T-cell (primary cell): ENCODE data around the gene U2AF2. TPM values are rescaled to one million over a fixed set of nuclear protein-coding genes. Genes with fewer than 3 reads are reported as not detected.

Source experiments
- ATAC-seq, 4 experiments: fragments of 200-7000 bp in 3 of 4; fragments of 150-1000 bp in 1 of 4; cut with Tn5 transposase; replicated peaks in 1 of 4; 1 replicate in 3 of 4; 2 replicates in 1 of 4; pipeline ENCODE4 v1.10.0; 2021; ENCODE audit warnings: moderate library complexity in 3 of 4, mild to moderate bottlenecking in 2 of 4, moderate number of reproducible peaks in 1 of 4
- CTCF ChIA-PET, 2 donors: fragments of 300-600 bp; sonication (Branson Sonifier 250); formaldehyde crosslinking; loops; one replicate each; lab custom pipeline; 2022; ENCODE audit warnings: antibody characterized with exemption in 2 of 2; lab: Charles Lee
- POLR2A ChIA-PET, 2 donors: fragments of 300-600 bp; sonication (Branson Sonifier 250); formaldehyde crosslinking; loops; one replicate each; lab custom pipeline; 2022; ENCODE audit warnings: antibody characterized with exemption in 2 of 2; lab: Charles Lee
- DNase-seq, 35 experiments: peaks; one replicate each; pipeline versions ENCODE4 v3.0.0 to v3.0.0-alpha.2; 2013 to 2023
- H3K27ac ChIP-seq: one replicate; pipeline ENCODE4 v1.5.1; 2013; ENCODE audit warnings: low read length
- H3K27me3 ChIP-seq, 2 experiments: replicated peaks in 1 of 2; 1 replicate in 1 of 2; 2 replicates in 1 of 2; pipeline versions ENCODE4 v1.6.1 to v1.7.0; 2013; ENCODE audit warnings: low read length in 1 of 2, mixed read lengths in 1 of 2; ENCODE audit not compliant: control insufficient read depth in 2 of 2, insufficient read depth in 2 of 2; ENCODE audit errors: extremely low read depth in 1 of 2
- H3K36me3 ChIP-seq, 2 donors: 1 replicate in 1 of 2; 2 replicates in 1 of 2; pipeline versions ENCODE4 v1.6.1 to v1.7.0; 2013; ENCODE audit warnings: low read length in 1 of 2; ENCODE audit not compliant: control insufficient read depth in 2 of 2, insufficient read depth in 1 of 2; ENCODE audit errors: extremely low read depth in 1 of 2
- H3K4me1 ChIP-seq, 2 experiments: 1 replicate in 1 of 2; 2 replicates in 1 of 2; pipeline versions ENCODE4 v1.6.1 to v1.7.0; 2013; ENCODE audit warnings: low read length in 2 of 2, mixed read lengths in 1 of 2; ENCODE audit not compliant: insufficient read depth in 2 of 2, control insufficient read depth in 1 of 2; ENCODE audit errors: extremely low read depth in 1 of 2
- H3K4me3 ChIP-seq, 2 donors: 1 replicate in 1 of 2; 2 replicates in 1 of 2; pipeline versions ENCODE4 v1.5.1 to v1.7.0; 2013; ENCODE audit warnings: mild to moderate bottlenecking in 2 of 2, low read length in 1 of 2, moderate library complexity in 1 of 2; ENCODE audit not compliant: control insufficient read depth in 1 of 2; ENCODE audit errors: extremely low read depth in 1 of 2
- H3K9me3 ChIP-seq: 2 replicates; pipeline ENCODE4 v1.7.0; 2013
- H3K27ac Mint-ChIP-seq, 2 donors: one replicate each; pipeline ENCODE4 v1.8.0; 2020 to 2021; ENCODE audit warnings: mild to moderate bottlenecking in 2 of 2, mixed read lengths in 2 of 2
- H3K27me3 Mint-ChIP-seq, 2 donors: one replicate each; pipeline ENCODE4 v1.8.0; 2021 to 2022; ENCODE audit warnings: mixed read lengths in 2 of 2
- H3K36me3 Mint-ChIP-seq: one replicate; pipeline ENCODE4 v1.8.0; 2021; ENCODE audit warnings: mixed read lengths
- H3K4me1 Mint-ChIP-seq, 3 donors: one replicate each; pipeline ENCODE4 v1.8.0; 2020 to 2022; ENCODE audit warnings: mixed read lengths in 3 of 3, mild to moderate bottlenecking in 1 of 3
- H3K4me3 Mint-ChIP-seq, 3 donors: one replicate each; pipeline ENCODE4 v1.8.0; 2020 to 2022; ENCODE audit warnings: mild to moderate bottlenecking in 3 of 3, mixed read lengths in 3 of 3, moderate library complexity in 3 of 3
- H3K9me3 Mint-ChIP-seq, 3 donors: one replicate each; pipeline ENCODE4 v1.8.0; 2020 to 2022; ENCODE audit warnings: mixed read lengths in 3 of 3
- WGBS: methylation state at CpG from one replicate; pipeline ENCODE4 v1.1.5; 2013; ENCODE audit warnings: missing lambda C conversion rate; ENCODE audit not compliant: insufficient coverage; 5-methylcytosine and 5-hydroxymethylcytosine counted together
- total RNA-seq, 35 experiments: library from RNA in 6 of 35; stranded (reverse) in 6 of 35; fragments of 120-200 nt in 1 of 35; gene quantifications; one replicate each; pipeline versions ENCODE4 v1.2.1 to v1.2.4 and lab custom pipeline; 2013 to 2026

Gene U2AF2
- total RNA-seq, 5 donors from 2014 or later (not counting 1 experiment from before 2014, with no cell fraction given) = 254 to 310 (median 303) TPM

GRCh38 chr19:55633861-55634260 is 21.0 kb upstream of the U2AF2 start:
- peaks cover 0 to 3% of the 10 kb centered on the region in 2 experiments for H3K27me3 ChIP-seq
- H3K36me3 ChIP-seq = peaks cover 0 to 2% of the 10 kb centered on the region in 2 donors
- Mint-ChIP-seq H3K4me3 (peak overlapping the region; percentile 65 to 100 (median 98)), H3K9me3 (no peaks in the 10 kb centered on the region), H3K36me3 (peaks cover 14% of the 10 kb centered on the region), H3K27me3 (no peaks in the 10 kb centered on the region), H3K4me1 (peaks cover 50 to 53% (median 53%) of the 10 kb centered on the region in 3 donors), H3K27ac (peak overlapping the region in 1 of 2 donors; percentile 75)
- 100% methylated on average over 1 of the region's 8 CpGs for WGBS
- CTCF ChIA-PET = interaction anchor here (0.7 to 3.5 kb wide), 9 partner anchors 10 to 130 kb away, joined by 3 to 21 read pairs (median 10); partner anchors contain the start of genes FIZ1 (in 1 of the 2) and ZNF784 (in 1 of the 2)
- H3K4me1 ChIP-seq = peaks cover 18 to 50% of the 10 kb centered on the region in 2 experiments
- peak overlapping the region; percentile 99 for H3K27ac ChIP-seq
- H3K9me3 ChIP-seq = no peaks in the 10 kb centered on the region
- no peak overlapping the region for H3K4me3 ChIP-seq
- ATAC-seq (no peak), DNase-seq (no peak)
- POLR2A ChIA-PET = interaction anchor here in 1 of 2 donors (0.5 to 0.6 kb wide), 2 partner anchors 11 to 295 kb away, joined by 3 read pairs; no protein-coding TSS in a partner anchor

DNA sequence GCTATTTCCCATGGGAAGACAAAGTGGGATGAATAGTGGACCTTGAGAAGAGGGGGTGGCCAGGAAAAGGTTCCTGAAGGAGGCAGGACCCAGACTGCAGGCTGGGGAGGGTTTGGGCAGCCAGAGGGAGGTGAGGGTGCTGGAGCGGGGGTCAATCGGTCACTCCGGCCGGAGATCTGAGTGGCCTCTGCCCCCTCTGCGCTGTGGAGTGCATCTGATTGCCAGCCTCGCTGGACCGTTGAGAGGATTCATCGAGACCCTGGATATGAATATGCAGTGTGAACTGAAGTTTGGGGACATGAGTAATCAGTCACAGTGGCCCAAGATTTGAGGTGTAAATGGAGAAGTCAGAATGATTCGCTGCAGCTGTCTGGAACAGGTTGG is 19.5 kb upstream of the U2AF2 start:
- peak in 2 of 35 experiments; percentile 37 to 44 for DNase-seq
- Histone ChIP-seq H3K4me1 (peaks cover 18 to 65% of the 10 kb centered on the region in 2 experiments), H3K27me3 (no peaks in the 10 kb centered on the region), H3K4me3 (peak overlapping the region; percentile 85 to 98), H3K27ac (peak overlapping the region; percentile 99), H3K9me3 (no peaks in the 10 kb centered on the region), H3K36me3 (peaks cover 0 to 2% of the 10 kb centered on the region in 2 donors)
- ATAC-seq = no peak
- Mint-ChIP-seq H3K36me3 (peaks cover 17% of the 10 kb centered on the region), H3K4me3 (peak overlapping the region; percentile 98 to 100 (median 99)), H3K27ac (peak overlapping the region; percentile 100), H3K4me1 (peaks cover 60 to 65% (median 64%) of the 10 kb centered on the region in 3 donors), H3K9me3 (no peaks in the 10 kb centered on the region), H3K27me3 (no peaks in the 10 kb centered on the region)
- WGBS = 23% methylated on average over 9 of the region's 9 CpGs
- ChIA-PET CTCF (no interaction called here), POLR2A (interaction anchor here (0.8 kb wide), 2 partner anchors 174 to 517 kb away, joined by 3 to 5 read pairs; partner anchors contain the start of gene ISOC2 (in 1 of the 2))

- WGBS = 61% methylated on average over 7 of the region's 7 CpGs
- no peak for ATAC-seq
- POLR2A ChIA-PET = interaction anchor here (0.8 to 1.3 kb wide), 2 partner anchors 11 to 174 kb away, joined by 3 to 4 read pairs; partner anchors contain the start of gene ISOC2 (in 1 of the 2)
Observed at GRCh38 chr19:55635856-55636440, 18.9 kb upstream of the U2AF2 start.

GRCh38 chr19:55636723-55637122 is 18.1 kb upstream of the U2AF2 start:
- Mint-ChIP-seq H3K4me1 (peaks cover 65 to 69% (median 68%) of the 10 kb centered on the region in 3 donors), H3K9me3 (no peaks in the 10 kb centered on the region), H3K27ac (peak overlapping the region; percentile 100), H3K27me3 (no peaks in the 10 kb centered on the region), H3K36me3 (peaks cover 17% of the 10 kb centered on the region), H3K4me3 (peak overlapping the region; percentile 98 to 100 (median 99))
- Histone ChIP-seq H3K4me3 (no peak overlapping the region), H3K27me3 (no peaks in the 10 kb centered on the region), H3K27ac (peak overlapping the region; percentile 99), H3K9me3 (no peaks in the 10 kb centered on the region), H3K36me3 (peaks cover 0 to 2% of the 10 kb centered on the region in 2 donors), H3K4me1 (peaks cover 16 to 71% of the 10 kb centered on the region in 2 experiments)
- ChIA-PET POLR2A (interaction anchor here in 1 of 2 donors (1.3 kb wide), 1 partner anchor 10 kb away, joined by 4 read pairs; no protein-coding TSS in a partner anchor), CTCF (interaction anchor here in 1 of 2 donors (1.0 to 1.8 kb wide), 4 partner anchors 10 to 18 kb away, joined by 3 to 5 read pairs (median 4); no protein-coding TSS in a partner anchor)
- ATAC-seq = no peak
- no peak for DNase-seq
- 100% methylated on average over 2 of the region's 4 CpGs for WGBS

More at GRCh38 chr19:55635856-55636440, 18.9 kb upstream of the U2AF2 start:
- peaks cover 17% of the 10 kb centered on the region for H3K36me3 Mint-ChIP-seq
- H3K9me3 ChIP-seq = no peaks in the 10 kb centered on the region
- H3K27me3 Mint-ChIP-seq = no peaks in the 10 kb centered on the region
- H3K9me3 Mint-ChIP-seq = no peaks in the 10 kb centered on the region
- H3K27me3 ChIP-seq = no peaks in the 10 kb centered on the region
- peak overlapping the region; percentile 85 to 98 for H3K4me3 ChIP-seq
- H3K4me3 Mint-ChIP-seq = peak overlapping the region; percentile 98 to 100 (median 99)
- peak overlapping the region; percentile 100 for H3K27ac Mint-ChIP-seq
- peaks cover 18 to 69% of the 10 kb centered on the region in 2 experiments for H3K4me1 ChIP-seq
- CTCF ChIA-PET = interaction anchor here in 1 of 2 donors (1.8 kb wide), 1 partner anchor 19 kb away, joined by 4 read pairs; no protein-coding TSS in a partner anchor
- H3K36me3 ChIP-seq = peaks cover 0 to 2% of the 10 kb centered on the region in 2 donors
- DNase-seq = no peak
- peaks cover 63 to 68% (median 67%) of the 10 kb centered on the region in 3 donors for H3K4me1 Mint-ChIP-seq
- peak overlapping the region; percentile 99 for H3K27ac ChIP-seq

DNA sequence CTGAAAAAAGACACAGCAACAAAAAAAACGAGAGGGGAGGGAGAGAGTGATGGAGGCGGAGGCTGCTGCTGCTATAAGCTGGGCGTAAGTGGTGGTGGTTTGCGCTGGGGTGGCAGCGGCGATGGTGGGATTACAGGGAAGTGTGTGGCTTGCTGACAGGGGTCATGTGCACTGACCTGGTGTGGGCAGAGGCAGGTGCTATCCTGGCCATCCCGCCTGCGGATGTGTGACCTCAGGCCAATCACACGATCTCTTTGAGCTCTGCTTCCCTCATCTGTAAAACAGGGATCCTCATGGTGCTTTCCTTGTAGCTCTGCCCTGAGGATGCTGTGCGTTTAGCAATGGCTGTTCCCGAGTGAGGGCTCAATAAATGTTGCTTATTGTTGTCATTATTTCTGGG is 17.3 kb upstream of the U2AF2 start:
- Mint-ChIP-seq H3K27me3 (peaks cover 0 to 2% of the 10 kb centered on the region in 2 donors), H3K27ac (peak overlapping the region; percentile 64 to 79), H3K9me3 (no peaks in the 10 kb centered on the region), H3K36me3 (peaks cover 17% of the 10 kb centered on the region), H3K4me3 (peak overlapping the region; percentile 35 to 98 (median 47)), H3K4me1 (peaks cover 63 to 67% (median 67%) of the 10 kb centered on the region in 3 donors)
- Histone ChIP-seq H3K27me3 (no peaks in the 10 kb centered on the region), H3K27ac (no peak overlapping the region), H3K9me3 (no peaks in the 10 kb centered on the region), H3K36me3 (peaks cover 0 to 2% of the 10 kb centered on the region in 2 donors), H3K4me3 (no peak overlapping the region), H3K4me1 (peaks cover 20 to 72% of the 10 kb centered on the region in 2 experiments)
- WGBS = 79% methylated on average over 10 of the region's 11 CpGs
- ChIA-PET CTCF (interaction anchor here (0.6 to 1.8 kb wide), 7 partner anchors 10 to 502 kb away, joined by 3 to 12 read pairs (median 4); partner anchors contain the start of gene ZNF784 (in 1 of the 2)), POLR2A (no interaction called here)
- no peak for ATAC-seq
- no peak for DNase-seq

GRCh38 chr19:55638864-55639359 is 15.9 kb upstream of the U2AF2 start:
- WGBS = 40% methylated on average over 1 of the region's 6 CpGs
- peaks cover 70 to 75% (median 72%) of the 10 kb centered on the region in 3 donors for H3K4me1 Mint-ChIP-seq
- POLR2A ChIA-PET = no interaction called here
- peaks cover 17% of the 10 kb centered on the region for H3K36me3 Mint-ChIP-seq
- no peaks in the 10 kb centered on the region for H3K9me3 Mint-ChIP-seq
- ATAC-seq (no peak), DNase-seq (peak in 32 of 35 experiments; percentile 33 to 77 (median 58))
- no peaks in the 10 kb centered on the region for H3K9me3 ChIP-seq
- peaks cover 0 to 2% of the 10 kb centered on the region in 2 donors for H3K36me3 ChIP-seq
- peak overlapping the region; percentile 57 to 88 (median 67) for H3K4me3 Mint-ChIP-seq
- CTCF ChIA-PET = interaction anchor here in 1 of 2 donors (0.6 to 0.8 kb wide), 3 partner anchors 8 to 33 kb away, joined by 4 to 5 read pairs (median 4); no protein-coding TSS in a partner anchor
- H3K4me1 ChIP-seq = peaks cover 24 to 78% of the 10 kb centered on the region in 2 experiments
- no peak overlapping the region for H3K4me3 ChIP-seq
- H3K27ac ChIP-seq = peak overlapping the region; percentile 9
- H3K27ac Mint-ChIP-seq = peak overlapping the region; percentile 78 to 84
- H3K27me3 ChIP-seq = no peaks in the 10 kb centered on the region
- peaks cover 0 to 2% of the 10 kb centered on the region in 2 donors for H3K27me3 Mint-ChIP-seq
